KOPT-K1 (cell line): ENCODE results near the gene SRPRA.

ENCODE experiments used
- H3K27ac ChIP-seq: fragments of 200-600 bp; sonication (generic); 2 replicates; pipeline ENCODE4 v1.5.1; 2016; ENCODE audit warnings: antibody characterized with exemption, mild to moderate bottlenecking, low read depth, low read length; ENCODE audit not compliant: poor library complexity, severe bottlenecking
- H3K36me3 ChIP-seq: fragments of 200-600 bp; sonication (generic); 2 replicates; pipeline ENCODE4 v1.5.1; 2017; ENCODE audit warnings: antibody characterized with exemption, mild to moderate bottlenecking, low read length, moderate library complexity; ENCODE audit not compliant: insufficient read depth
- H3K9me3 ChIP-seq: fragments of 200-600 bp; sonication (generic); 2 replicates; pipeline ENCODE4 v1.5.1; 2017; ENCODE audit warnings: antibody characterized with exemption, low read length, mild to moderate bottlenecking; ENCODE audit not compliant: insufficient read depth, poor library complexity, severe bottlenecking

SRPRA gene

GRCh38 chr11:126303623-126304456 lies 35.1 kb upstream of the SRPRA start, which contains the start of gene DCPS:
DCPS (plus strand) TSS chr11:126304060; CDS start chr11:126304081, 21 bp downstream.
- Histone ChIP-seq H3K9me3 (no peaks in the 10 kb centered on the region), H3K27ac (peak within 1 kb of the TSS; percentile 89), H3K36me3 (peaks cover 19% of the 10 kb centered on the region; the same call in 1 of the 2 replicates)

GRCh38 chr11:126297004-126297403 lies 28.3 kb upstream of the SRPRA start:
- peaks cover 32% of the 10 kb centered on the region; the same call in 1 of the 2 replicates for H3K36me3 ChIP-seq
- H3K27ac ChIP-seq: no peak overlapping the region
- no peaks in the 10 kb centered on the region for H3K9me3 ChIP-seq

GRCh38 chr11:126293726-126294125 lies 25.0 kb upstream of the SRPRA start:
- H3K27ac ChIP-seq: no peak overlapping the region
- H3K9me3 ChIP-seq: no peaks in the 10 kb centered on the region
- H3K36me3 ChIP-seq: peaks cover 22% of the 10 kb centered on the region; the same call in 1 of the 2 replicates

- no peaks in the 10 kb centered on the region for H3K9me3 ChIP-seq
- H3K27ac ChIP-seq: no peak overlapping the region
- peaks cover 18% of the 10 kb centered on the region; the same call in 1 of the 2 replicates for H3K36me3 ChIP-seq
Measured at GRCh38 chr11:126290887-126291286, 22.2 kb upstream of the SRPRA start.

GRCh38 chr11:126288237-126288636 lies 19.5 kb upstream of the SRPRA start:
- H3K36me3 ChIP-seq: peaks cover 7% of the 10 kb centered on the region; the same call in 1 of the 2 replicates

GRCh38 chr11:126284829-126285228 lies 16.1 kb upstream of the SRPRA start:
- H3K27ac ChIP-seq: no peak overlapping the region
- H3K36me3 ChIP-seq: no peaks in the 10 kb centered on the region
- H3K9me3 ChIP-seq: no peaks in the 10 kb centered on the region

More at GRCh38 chr11:126288237-126288636, 19.5 kb upstream of the SRPRA start:
- Histone ChIP-seq H3K9me3 (no peaks in the 10 kb centered on the region), H3K27ac (no peak overlapping the region)

GRCh38 chr11:126282736-126283591 lies 14.3 kb upstream of the SRPRA start, which contains the start of gene TIRAP:
TIRAP (plus strand) TSS chr11:126283093; CDS start chr11:126290895, 7,802 bp downstream.
- Histone ChIP-seq H3K9me3 (no peaks in the 10 kb centered on the region), H3K36me3 (peaks cover 15% of the 10 kb centered on the region; the same call in 1 of the 2 replicates), H3K27ac (no peak within 1 kb of the TSS)

GRCh38 chr11:126282361-126282735 lies 13.7 kb upstream of the SRPRA start:
- H3K9me3 ChIP-seq: no peaks in the 10 kb centered on the region
- no peak overlapping the region for H3K27ac ChIP-seq
- H3K36me3 ChIP-seq: peaks cover 21% of the 10 kb centered on the region

- H3K36me3 ChIP-seq: peaks cover 27% of the 10 kb centered on the region
- no peak overlapping the region for H3K27ac ChIP-seq
Measured at GRCh38 chr11:126281666-126282175, 13.0 kb upstream of the SRPRA start.

GRCh38 chr11:126281245-126281644 lies 12.6 kb upstream of the SRPRA start:
- Histone ChIP-seq H3K36me3 (peaks cover 30% of the 10 kb centered on the region), H3K9me3 (no peaks in the 10 kb centered on the region), H3K27ac (no peak overlapping the region)

More at GRCh38 chr11:126281666-126282175, 13.0 kb upstream of the SRPRA start:
- H3K9me3 ChIP-seq: no peaks in the 10 kb centered on the region

- H3K9me3 ChIP-seq: no peaks in the 10 kb centered on the region
- H3K27ac ChIP-seq: no peak overlapping the region
- peaks cover 36% of the 10 kb centered on the region for H3K36me3 ChIP-seq
Measured at GRCh38 chr11:126280595-126280994, 11.9 kb upstream of the SRPRA start.

- H3K36me3 ChIP-seq: peaks cover 50% of the 10 kb centered on the region
- no peak overlapping the region for H3K27ac ChIP-seq
- H3K9me3 ChIP-seq: no peaks in the 10 kb centered on the region
Measured at GRCh38 chr11:126279191-126279590, 10.5 kb upstream of the SRPRA start.

- Histone ChIP-seq H3K27ac (no peak overlapping the region), H3K36me3 (peaks cover 64% of the 10 kb centered on the region), H3K9me3 (no peaks in the 10 kb centered on the region)
Measured at GRCh38 chr11:126277780-126278179, 9.1 kb upstream of the SRPRA start.

- Histone ChIP-seq H3K27ac (no peak overlapping the region), H3K9me3 (no peaks in the 10 kb centered on the region), H3K36me3 (peaks cover 69% of the 10 kb centered on the region)
Measured at GRCh38 chr11:126277322-126277721, 8.6 kb upstream of the SRPRA start.

GRCh38 chr11:126268361-126268707 lies 361 bp downstream of the SRPRA start:
- no peaks in the 10 kb centered on the region for H3K9me3 ChIP-seq
- peaks cover 67% of the 10 kb centered on the region for H3K36me3 ChIP-seq
- H3K27ac ChIP-seq: peak overlapping the region; percentile 82
